ENCODE measurements around the gene EXOC7.
"Not testable (repeated sequence)": the region's sequence is repeated elsewhere in the genome, so short reads cannot be mapped to it uniquely, and the experiment has no call there.

EXOC7 gene

GRCh38 chr17:76085731-76086366, 17.7 kb downstream of the EXOC7 start:
- DNase-seq = no peak

DNA sequence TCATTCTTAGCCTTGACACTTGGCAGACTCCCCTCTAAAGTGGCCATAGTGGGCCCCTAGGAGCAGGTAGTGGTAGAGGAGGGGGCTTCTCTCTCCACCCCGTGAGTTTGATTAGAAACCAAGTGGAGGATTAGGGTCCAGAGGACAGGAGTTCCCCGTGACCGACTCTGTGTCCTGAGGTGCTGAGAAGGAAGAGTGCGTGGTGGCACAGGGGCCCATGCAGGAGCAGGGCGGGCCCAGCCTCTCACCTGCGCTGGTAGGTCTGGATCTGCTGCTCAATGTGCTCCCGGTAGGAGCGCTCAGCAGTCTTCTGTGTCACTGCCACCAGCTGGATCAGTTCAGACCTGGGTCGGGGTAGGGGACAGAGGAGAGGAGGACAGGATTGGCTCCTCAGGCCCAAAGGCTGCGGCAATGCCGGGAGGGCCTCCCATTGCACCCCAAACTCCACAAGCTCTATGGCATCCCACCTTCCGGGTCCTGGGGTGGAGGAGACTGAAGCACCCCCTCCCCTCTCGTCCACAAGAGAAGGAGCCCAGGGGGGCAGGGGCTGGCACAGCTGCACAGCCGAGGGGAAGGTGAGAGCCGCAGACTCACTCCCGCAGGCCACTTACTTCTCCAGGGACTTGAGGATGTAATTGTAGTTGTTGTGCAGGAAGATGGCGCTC, 18.4 kb downstream of the EXOC7 start:
- no peak for DNase-seq

DNA sequence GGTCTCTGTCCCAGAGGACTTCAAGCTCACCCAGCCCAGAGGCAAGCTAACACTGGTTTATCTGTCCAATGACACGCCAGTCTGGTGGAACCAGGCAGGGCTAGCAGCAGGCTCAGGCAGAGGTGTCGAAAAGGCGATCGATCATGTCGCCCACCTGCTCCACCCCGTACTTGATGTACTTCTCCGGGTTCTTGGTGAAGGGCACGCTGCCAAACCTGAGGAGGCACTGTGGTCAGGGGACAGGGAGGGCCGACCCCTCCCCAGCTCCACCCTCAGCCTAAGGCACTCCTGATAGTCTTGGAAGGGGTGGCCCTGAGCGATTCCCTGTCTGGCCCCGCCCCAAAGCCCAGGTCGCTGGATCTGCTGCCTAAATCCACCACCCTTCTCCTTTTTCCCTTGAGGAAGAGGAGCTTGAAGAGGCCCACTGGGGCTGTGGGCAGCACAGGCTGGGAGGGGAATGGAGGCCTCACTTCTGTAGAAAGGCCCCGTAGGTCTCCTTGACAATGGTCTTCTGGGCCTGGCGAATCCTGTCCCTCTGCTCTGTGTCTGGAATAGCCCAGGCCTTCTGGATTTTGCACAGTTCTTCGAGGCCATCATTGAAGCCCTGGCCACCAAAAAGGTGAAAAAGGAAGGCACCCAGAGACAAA, 19.9 kb downstream of the EXOC7 start:
- DNase-seq = no peak

- DNase-seq = no peak
Measured at GRCh38 chr17:76082326-76083251, 21.0 kb downstream of the EXOC7 start.

GRCh38 chr17:76081295-76082210, 22.0 kb downstream of the EXOC7 start:
- no peak for DNase-seq

GRCh38 chr17:76080768-76081287, 22.8 kb downstream of the EXOC7 start:
- no peak for DNase-seq

DNA sequence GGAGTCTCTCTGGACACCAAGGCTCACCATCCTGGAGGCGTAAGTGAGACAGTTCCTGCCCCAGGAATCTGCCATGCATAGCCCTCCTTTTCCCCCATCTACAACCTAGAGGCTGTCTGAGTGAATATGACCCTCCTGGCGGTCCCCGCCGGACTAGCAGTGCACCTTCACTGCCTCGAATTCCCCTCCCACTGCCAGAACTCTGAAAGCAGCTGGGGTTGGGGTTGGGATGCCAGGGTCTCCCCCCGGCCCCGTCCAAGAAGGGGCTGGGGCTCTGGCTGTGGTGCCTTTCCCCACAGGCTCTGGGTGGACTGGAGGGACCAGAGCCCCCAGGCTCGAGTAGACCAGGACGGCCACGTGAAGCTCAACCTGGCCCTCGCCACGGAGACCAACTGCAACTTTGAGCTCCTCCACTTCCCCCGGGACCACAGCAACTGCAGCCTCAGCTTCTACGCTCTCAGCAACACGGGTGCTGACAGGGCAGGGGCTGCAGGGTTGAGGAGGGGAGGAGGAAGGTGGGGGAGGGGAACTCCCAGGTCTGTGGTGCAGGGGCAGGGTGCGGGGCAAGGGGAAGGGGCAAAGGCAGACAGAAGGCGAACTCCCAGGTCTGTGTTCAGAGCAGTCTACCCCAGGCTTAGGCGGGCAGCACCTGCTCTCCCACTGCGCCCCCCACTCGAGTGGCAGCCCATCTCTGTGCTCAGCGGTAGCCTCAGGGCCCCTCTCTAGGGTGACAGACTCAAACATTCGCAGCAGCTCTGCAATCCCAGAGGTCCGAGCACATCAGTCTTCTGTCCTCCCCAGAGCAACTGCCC, 23.4 kb downstream of the EXOC7 start:
- no peak for DNase-seq

GRCh38 chr17:76079535-76079955, 24.0 kb downstream of the EXOC7 start:
- DNase-seq = no peak

DNA sequence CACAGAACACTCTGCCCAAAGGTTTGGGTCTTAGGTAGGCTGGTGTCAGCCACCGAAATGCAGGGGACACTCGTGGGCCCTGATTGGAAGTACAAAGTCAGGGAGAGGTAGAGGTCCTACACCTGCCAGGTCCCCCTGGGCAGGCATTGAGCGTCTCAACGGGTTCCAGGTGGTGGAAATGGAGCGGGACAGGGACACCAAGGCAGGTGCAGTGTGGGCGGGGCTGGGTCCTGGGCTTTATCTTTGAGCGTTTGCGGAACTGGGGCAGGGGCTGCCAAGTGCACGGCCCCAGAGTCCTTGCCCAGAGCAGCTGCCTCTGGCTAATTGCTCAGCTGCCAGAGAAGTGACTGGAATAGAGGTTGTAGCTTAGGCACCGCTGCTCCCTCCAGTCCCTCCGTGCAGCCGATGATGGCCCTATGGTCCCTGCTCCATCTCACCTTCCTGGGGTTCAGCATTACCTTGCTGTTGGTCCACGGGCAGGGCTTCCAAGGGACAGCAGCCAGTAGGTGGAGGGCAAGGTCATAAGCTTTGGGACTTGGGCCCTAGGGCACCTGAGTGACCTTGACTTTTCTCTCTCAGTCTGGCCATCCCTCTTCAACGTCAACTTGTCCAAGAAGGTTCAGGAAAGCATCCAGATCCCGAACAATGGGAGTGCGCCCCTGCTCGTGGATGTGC, 24.6 kb downstream of the EXOC7 start, which contains the start of gene ZACN:
ZACN (plus strand) TSS at position 323 of the 675 bp plus-strand sequence; CDS start at position 406, 83 bp downstream.
- DNase-seq = no peak

GRCh38 chr17:76078370-76078769, 25.2 kb downstream of the EXOC7 start:
- DNase-seq = not testable (repeated sequence)

GRCh38 chr17:76077584-76078110, 25.9 kb downstream of the EXOC7 start:
- no peak for DNase-seq

GRCh38 chr17:76076765-76077583, 26.6 kb downstream of the EXOC7 start:
- no peak for DNase-seq

GRCh38 chr17:76076146-76076764, 27.3 kb downstream of the EXOC7 start:
- no peak for DNase-seq

DNA sequence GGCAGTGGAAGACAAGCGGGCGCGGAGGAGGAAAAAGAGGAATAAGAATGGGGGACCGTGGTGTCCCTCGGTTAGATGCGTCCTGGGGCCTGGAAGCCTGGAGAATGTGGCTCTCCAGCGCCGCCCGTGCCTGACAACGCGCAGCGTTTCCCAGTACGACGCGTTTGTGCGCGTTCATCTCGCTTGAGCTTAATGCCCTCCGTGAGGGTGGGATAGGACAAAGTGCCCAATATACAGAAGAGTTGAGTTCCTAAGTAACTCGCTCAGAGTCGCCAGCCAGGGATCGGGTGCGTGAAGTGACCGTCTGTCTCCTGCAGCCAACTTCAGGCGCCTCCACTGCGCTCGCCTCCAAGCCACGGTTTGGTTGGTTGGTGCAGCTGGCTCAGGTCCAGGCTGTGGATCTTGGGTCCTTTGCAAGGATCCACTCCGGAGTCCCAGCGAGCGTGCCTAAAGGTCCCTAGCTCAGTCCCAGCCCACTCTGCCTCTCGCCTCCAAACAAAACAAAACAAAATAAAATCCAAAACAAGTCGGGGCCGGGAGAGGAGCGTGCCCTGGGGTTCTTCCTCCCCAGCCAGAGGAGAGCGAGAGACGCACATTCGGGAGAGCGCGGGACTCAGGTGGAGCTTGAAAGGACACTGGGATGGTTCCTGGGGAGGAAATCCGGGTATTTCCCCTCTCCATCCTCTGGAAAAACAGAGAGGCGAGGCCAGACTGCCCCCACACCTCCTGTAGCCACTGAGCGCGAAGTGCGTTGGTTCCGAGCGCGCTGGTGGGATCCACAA, 28.0 kb downstream of the EXOC7 start:
- DNase-seq = no peak

DNA sequence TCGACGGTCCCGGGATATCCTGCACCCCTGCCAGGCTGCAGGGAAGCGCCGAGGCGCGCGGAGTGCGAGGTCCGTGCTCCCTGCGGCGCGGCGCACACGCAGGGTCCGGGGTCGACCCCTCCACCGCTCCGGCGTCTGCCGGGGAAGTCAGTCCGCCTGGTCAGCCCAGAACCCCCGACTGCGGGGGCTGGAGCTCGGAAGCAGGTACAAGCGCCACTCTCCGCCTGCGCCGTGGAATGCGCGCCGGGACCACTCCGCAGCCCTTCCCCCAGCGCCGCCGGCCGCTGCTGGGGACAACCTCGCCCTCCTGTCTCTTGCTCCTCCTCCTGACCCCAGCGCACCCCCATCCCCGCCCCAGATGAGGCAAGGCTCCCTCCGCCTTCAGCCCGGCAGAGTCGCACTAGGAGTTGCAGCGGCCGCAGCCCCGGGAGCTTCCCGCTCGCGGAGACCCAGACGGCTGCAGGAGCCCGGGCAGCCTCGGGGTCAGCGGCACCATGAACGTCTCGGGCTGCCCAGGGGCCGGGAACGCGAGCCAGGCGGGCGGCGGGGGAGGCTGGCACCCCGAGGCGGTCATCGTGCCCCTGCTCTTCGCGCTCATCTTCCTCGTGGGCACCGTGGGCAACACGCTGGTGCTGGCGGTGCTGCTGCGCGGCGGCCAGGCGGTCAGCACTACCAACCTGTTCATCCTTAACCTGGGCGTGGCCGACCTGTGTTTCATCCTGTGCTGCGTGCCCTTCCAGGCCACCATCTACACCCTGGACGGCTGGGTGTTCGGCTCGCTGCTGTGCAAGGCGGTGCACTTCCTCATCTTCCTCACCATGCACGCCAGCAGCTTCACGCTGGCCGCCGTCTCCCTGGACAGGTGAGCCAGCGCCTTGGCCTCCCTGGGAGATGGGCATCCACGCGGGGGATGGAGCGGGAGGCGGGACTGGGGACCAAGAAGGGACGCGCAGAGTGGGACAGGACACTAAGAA, 28.9 kb downstream of the EXOC7 start, which contains the start of gene GALR2:
GALR2 (plus strand) TSS at position 392 of the 974 bp plus-strand sequence; CDS start at position 495, 103 bp downstream.
- DNase-seq = no peak
